Omental fat pad (tissue), 4 donors: ENCODE results near the gene INVS. TPM values are rescaled to one million over a fixed set of nuclear protein-coding genes. Genes with fewer than 3 reads are reported as not detected.
A peak's percentile ranks its signal among the peaks of the same experiment; 100 is the strongest.

Experiments used
- ATAC-seq: fragments of 150-250 bp; one replicate; pipeline ENCODE4 v1.9.1; 2016; ENCODE audit warnings: mild to moderate bottlenecking, moderate library complexity; ENCODE audit not compliant: low FRiP score
- DNase-seq: peaks from one replicate; pipeline ENCODE4 v3.0.0-alpha.2; 2019; ENCODE audit warnings: low spot score
- total RNA-seq, 4 donors: library from RNA; depleted of rRNA; stranded (reverse); fragments of >200 nt; gene quantifications; one replicate each; pipeline ENCODE4 v1.1.0, GENCODE V29; 2016
- TF ChIP-seq, protein P1 (sequence below), 3 donors: fragments of 450-650 bp; IDR thresholded peaks; one replicate each; pipeline ENCODE4 v1.5.1; 2016 to 2017; ENCODE audit warnings: antibody characterized with exemption in 3 of 3, mild to moderate bottlenecking in 3 of 3, moderate library complexity in 2 of 3

The INVS gene
- total RNA-seq, 4 donors from 2014 or later, result 22.1 to 44.5 (median 26.3) TPM

- TF ChIP-seq, protein P1, sequence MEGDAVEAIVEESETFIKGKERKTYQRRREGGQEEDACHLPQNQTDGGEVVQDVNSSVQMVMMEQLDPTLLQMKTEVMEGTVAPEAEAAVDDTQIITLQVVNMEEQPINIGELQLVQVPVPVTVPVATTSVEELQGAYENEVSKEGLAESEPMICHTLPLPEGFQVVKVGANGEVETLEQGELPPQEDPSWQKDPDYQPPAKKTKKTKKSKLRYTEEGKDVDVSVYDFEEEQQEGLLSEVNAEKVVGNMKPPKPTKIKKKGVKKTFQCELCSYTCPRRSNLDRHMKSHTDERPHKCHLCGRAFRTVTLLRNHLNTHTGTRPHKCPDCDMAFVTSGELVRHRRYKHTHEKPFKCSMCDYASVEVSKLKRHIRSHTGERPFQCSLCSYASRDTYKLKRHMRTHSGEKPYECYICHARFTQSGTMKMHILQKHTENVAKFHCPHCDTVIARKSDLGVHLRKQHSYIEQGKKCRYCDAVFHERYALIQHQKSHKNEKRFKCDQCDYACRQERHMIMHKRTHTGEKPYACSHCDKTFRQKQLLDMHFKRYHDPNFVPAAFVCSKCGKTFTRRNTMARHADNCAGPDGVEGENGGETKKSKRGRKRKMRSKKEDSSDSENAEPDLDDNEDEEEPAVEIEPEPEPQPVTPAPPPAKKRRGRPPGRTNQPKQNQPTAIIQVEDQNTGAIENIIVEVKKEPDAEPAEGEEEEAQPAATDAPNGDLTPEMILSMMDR (IDR thresholded peaks at IDR 0.05), result no peak
- ATAC-seq (no peak), DNase-seq (no peak)
Observed at GRCh38 chr9:100106616-100107015, 7.6 kb downstream of the INVS start.

GRCh38 chr9:100108559-100108958 is 9.5 kb downstream of the INVS start:
- DNase-seq, result no peak
- ATAC-seq, result no peak
- TF ChIP-seq, protein P1 (IDR thresholded peaks at IDR 0.05), result no peak

DNA sequence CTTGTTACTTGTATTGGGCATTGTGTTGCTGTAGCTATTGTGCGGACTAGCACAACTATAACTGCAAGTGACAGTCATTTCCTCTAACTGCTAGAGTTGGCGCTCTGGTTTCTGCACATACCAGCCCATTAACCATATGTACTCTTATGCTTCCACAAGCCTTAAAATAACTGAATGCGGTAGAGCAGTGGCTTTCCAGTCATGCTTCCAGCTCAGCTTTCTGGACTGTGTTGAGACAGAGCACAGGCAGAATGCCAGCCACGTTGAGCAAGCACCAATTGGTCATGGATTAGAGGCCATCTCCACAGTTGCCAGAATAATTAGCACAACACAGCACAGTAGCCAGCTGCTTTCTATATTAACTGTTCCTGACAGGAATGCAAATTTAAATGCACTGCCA is 12.2 kb downstream of the INVS start:
- TF ChIP-seq, protein P1 (IDR thresholded peaks at IDR 0.05), result no peak
- ATAC-seq (peak; percentile 96), DNase-seq (peak; percentile 67)

GRCh38 chr9:100112677-100113336 is 13.8 kb downstream of the INVS start:
- TF ChIP-seq, protein P1 (IDR thresholded peaks at IDR 0.05), result no peak
- no peak for DNase-seq
- ATAC-seq, result no peak

GRCh38 chr9:100117316-100117715 is 18.3 kb downstream of the INVS start:
- TF ChIP-seq, protein P1 (IDR thresholded peaks at IDR 0.05), result no peak
- ATAC-seq (no peak), DNase-seq (no peak)

- DNase-seq, result no peak
- no peak for ATAC-seq
- TF ChIP-seq, protein P1 (IDR thresholded peaks at IDR 0.05), result no peak
Observed at GRCh38 chr9:100120286-100120685, 21.2 kb downstream of the INVS start.

GRCh38 chr9:100125236-100125635 is 26.2 kb downstream of the INVS start:
- ATAC-seq (no peak), DNase-seq (no peak)
- TF ChIP-seq, protein P1 (IDR thresholded peaks at IDR 0.05), result no peak
